HEK293 (cell line): ENCODE data around the gene RABL3.

Experiments used
- CTCF ChIA-PET: fragments of 350-600 bp; formaldehyde crosslinking; extraction: SDS; loops from one replicate; lab custom pipeline; 2021; ENCODE audit warnings: antibody characterized with exemption; lab: Yijun Ruan, JAX
- POLR2A ChIA-PET: fragments of 300-600 bp; formaldehyde crosslinking; extraction: SDS; loops from one replicate; lab custom pipeline; 2020; ENCODE audit warnings: antibody characterized with exemption, inconsistent platforms; lab: Yijun Ruan, JAX
- H3K27ac ChIP-seq: fragments of 200-500 bp; sonication (Bioruptor generic); 2 replicates; pipeline ENCODE4 v1.5.1; 2014; ENCODE audit warnings: low read depth, low read length, control low read depth, inconsistent platforms; ENCODE audit errors: extremely low read depth
- H3K36me3 ChIP-seq, 2 experiments: fragments of 200-500 bp in 1 of 2; sonication (Bioruptor generic) in 1 of 2; 1 replicate in 1 of 2; 2 replicates in 1 of 2; pipeline ENCODE4 v1.5.1; 2014 to 2017; ENCODE audit warnings: inconsistent platforms in 2 of 2, low read length in 2 of 2; ENCODE audit not compliant: control insufficient read depth in 2 of 2, insufficient read depth in 1 of 2
- H3K4me1 ChIP-seq: fragments of 200-500 bp; sonication (Bioruptor generic); 2 replicates; pipeline ENCODE4 v1.5.1; 2014; ENCODE audit warnings: mild to moderate bottlenecking, low read length, inconsistent platforms; ENCODE audit not compliant: control insufficient read depth, insufficient read depth
- H3K4me3 ChIP-seq: 2 replicates; pipeline ENCODE4 v1.5.1; 2011; ENCODE audit warnings: low read depth, mild to moderate bottlenecking, control low read depth, low read length, moderate library complexity
- H3K9me3 ChIP-seq: fragments of 200-500 bp; sonication (Bioruptor generic); 2 replicates; pipeline ENCODE4 v1.5.1; 2014; ENCODE audit warnings: low read depth, low read length, inconsistent platforms; ENCODE audit not compliant: control insufficient read depth, insufficient read depth
- ZBTB49 ChIP-seq: fragments of 450-650 bp; formaldehyde crosslinking; IDR thresholded peaks from 2 replicates; pipeline ENCODE4 v1.5.1; 2016; ENCODE audit warnings: missing biosample characterization, missing genetic modification characterization, low read depth
- ZBTB8A ChIP-seq: fragments of 450-650 bp; formaldehyde crosslinking; IDR thresholded peaks from 2 replicates; pipeline ENCODE4 v1.5.1; 2016; ENCODE audit warnings: missing biosample characterization, missing genetic modification characterization
- ZNF140 ChIP-seq: fragments of 450-650 bp; formaldehyde crosslinking; IDR thresholded peaks from 2 replicates; pipeline ENCODE4 v1.5.1; 2016; ENCODE audit warnings: missing biosample characterization, missing genetic modification characterization
- ZNF214 ChIP-seq: fragments of 450-650 bp; formaldehyde crosslinking; IDR thresholded peaks from 2 replicates; pipeline ENCODE4 v1.5.1; 2017; ENCODE audit warnings: missing biosample characterization, mild to moderate bottlenecking, missing genetic modification characterization, borderline replicate concordance
- ZNF23 ChIP-seq: fragments of 450-650 bp; formaldehyde crosslinking; IDR thresholded peaks from 2 replicates; pipeline ENCODE4 v1.5.1; 2016; ENCODE audit warnings: missing biosample characterization, missing genetic modification characterization, borderline replicate concordance
- ZNF239 ChIP-seq: fragments of 450-650 bp; formaldehyde crosslinking; IDR thresholded peaks from 2 replicates; pipeline ENCODE4 v1.5.1; 2016; ENCODE audit warnings: missing biosample characterization, missing genetic modification characterization
- ZNF266 ChIP-seq: fragments of 450-650 bp; formaldehyde crosslinking; IDR thresholded peaks from 2 replicates; pipeline ENCODE4 v1.5.1; 2016; ENCODE audit warnings: missing biosample characterization, missing genetic modification characterization, low read depth
- ZNF324 ChIP-seq: fragments of 450-650 bp; formaldehyde crosslinking; IDR thresholded peaks from 2 replicates; pipeline ENCODE4 v1.5.1; 2016; ENCODE audit warnings: missing biosample characterization, missing genetic modification characterization
- ZNF366 ChIP-seq: fragments of 450-650 bp; formaldehyde crosslinking; conservative IDR thresholded peaks from 2 replicates; pipeline ENCODE4 v1.5.1; 2016; ENCODE audit warnings: missing biosample characterization, missing genetic modification characterization
- ZNF510 ChIP-seq: fragments of 450-650 bp; formaldehyde crosslinking; IDR thresholded peaks from 2 replicates; pipeline ENCODE4 v1.5.1; 2018; ENCODE audit warnings: mild to moderate bottlenecking, missing genetic modification characterization, missing biosample characterization; ENCODE audit not compliant: insufficient replicate concordance
- ZNF521 ChIP-seq: fragments of 450-650 bp; formaldehyde crosslinking; IDR thresholded peaks from 2 replicates; pipeline ENCODE4 v1.5.1; 2017; ENCODE audit warnings: missing biosample characterization, mild to moderate bottlenecking, missing genetic modification characterization
- ZNF548 ChIP-seq: fragments of 450-650 bp; formaldehyde crosslinking; IDR thresholded peaks from 2 replicates; pipeline ENCODE4 v1.5.1; 2016; ENCODE audit warnings: missing biosample characterization, missing genetic modification characterization
- ZNF645 ChIP-seq: fragments of 450-650 bp; formaldehyde crosslinking; IDR thresholded peaks from 2 replicates; pipeline ENCODE4; 2016; ENCODE audit warnings: missing biosample characterization, missing genetic modification characterization
- ZNF747 ChIP-seq: fragments of 450-650 bp; formaldehyde crosslinking; IDR thresholded peaks from 2 replicates; pipeline ENCODE4 v1.5.1; 2016; ENCODE audit warnings: missing biosample characterization, missing genetic modification characterization
- ZSCAN16 ChIP-seq: fragments of 450-650 bp; formaldehyde crosslinking; IDR thresholded peaks from 2 replicates; pipeline ENCODE4 v1.5.1; 2016; ENCODE audit warnings: missing biosample characterization, missing genetic modification characterization
- TF ChIP-seq, protein P1 (sequence below): fragments of 450-650 bp; formaldehyde crosslinking; IDR thresholded peaks from 2 replicates; pipeline ENCODE4 v1.5.1; 2017; ENCODE audit warnings: missing biosample characterization, missing genetic modification characterization
- TF ChIP-seq, protein P2 (sequence below): fragments of 450-650 bp; formaldehyde crosslinking; IDR thresholded peaks from 2 replicates; pipeline ENCODE4 v1.5.1; 2016; ENCODE audit warnings: missing biosample characterization, missing genetic modification characterization
- TF ChIP-seq, protein P3 (sequence below): fragments of 450-650 bp; formaldehyde crosslinking; IDR thresholded peaks from 2 replicates; pipeline ENCODE4 v1.5.1; 2016; ENCODE audit warnings: missing biosample characterization, missing genetic modification characterization

RABL3 gene

DNA sequence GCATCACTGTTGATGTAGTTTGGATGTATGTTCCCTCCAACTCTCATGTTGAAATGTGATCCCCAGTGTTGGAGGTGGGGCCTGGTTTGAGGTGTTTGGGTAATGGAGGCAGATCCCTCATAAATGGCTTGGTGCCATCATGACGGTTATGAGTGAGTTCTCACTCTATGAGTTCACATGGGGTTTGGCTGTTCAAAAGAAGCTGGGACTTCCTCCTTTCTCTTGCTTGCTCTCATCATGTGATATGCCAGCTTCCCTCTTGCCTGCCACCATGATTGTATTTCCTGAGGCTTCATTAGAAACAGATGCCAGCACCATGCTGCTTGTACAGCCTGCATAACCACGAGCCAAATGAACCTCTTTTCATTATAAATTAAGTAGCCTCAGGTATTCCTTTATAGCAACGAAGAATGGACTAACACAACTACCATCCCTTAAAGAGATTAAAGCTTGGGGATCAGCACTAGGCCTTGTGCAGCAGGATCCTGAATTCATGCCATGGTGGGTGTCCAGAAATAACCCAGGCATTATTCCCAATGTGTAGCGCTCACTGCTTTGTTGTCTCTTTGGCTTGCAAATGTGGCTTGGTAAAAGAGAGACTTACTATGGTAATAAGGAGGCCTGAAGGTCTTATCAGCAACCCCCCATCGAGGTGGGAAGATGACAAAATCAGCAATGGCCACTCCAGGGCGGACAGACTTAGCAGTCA, 104.3 kb downstream of the RABL3 start:
- CTCF ChIA-PET, result interaction anchor here (0.7 kb wide), 1 partner anchor 134 kb away, joined by 3 read pairs; no protein-coding TSS in a partner anchor

More for the DNA sequence above, 104.3 kb downstream of the RABL3 start:
- Histone ChIP-seq H3K36me3 (no peaks in the 10 kb centered on the region), H3K4me3 (no peak overlapping the region), H3K4me1 (no peaks in the 10 kb centered on the region), H3K27ac (no peak overlapping the region), H3K9me3 (no peaks in the 10 kb centered on the region)
- POLR2A ChIA-PET, result no interaction called here
- TF ChIP-seq ZNF548 (tag by site-specific recombination), result no peak
- no peak for TF ChIP-seq ZBTB8A (tag by site-specific recombination)
- no peak for TF ChIP-seq ZNF521 (tag by site-specific recombination)
- TF ChIP-seq ZNF510 (tag by site-specific recombination), result no peak
- TF ChIP-seq ZNF140 (tag by site-specific recombination), result no peak
- no peak for TF ChIP-seq ZSCAN16 (tag by site-specific recombination)
- TF ChIP-seq, protein P1, sequence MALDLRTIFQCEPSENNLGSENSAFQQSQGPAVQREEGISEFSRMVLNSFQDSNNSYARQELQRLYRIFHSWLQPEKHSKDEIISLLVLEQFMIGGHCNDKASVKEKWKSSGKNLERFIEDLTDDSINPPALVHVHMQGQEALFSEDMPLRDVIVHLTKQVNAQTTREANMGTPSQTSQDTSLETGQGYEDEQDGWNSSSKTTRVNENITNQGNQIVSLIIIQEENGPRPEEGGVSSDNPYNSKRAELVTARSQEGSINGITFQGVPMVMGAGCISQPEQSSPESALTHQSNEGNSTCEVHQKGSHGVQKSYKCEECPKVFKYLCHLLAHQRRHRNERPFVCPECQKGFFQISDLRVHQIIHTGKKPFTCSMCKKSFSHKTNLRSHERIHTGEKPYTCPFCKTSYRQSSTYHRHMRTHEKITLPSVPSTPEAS, result no peak
- no peak for TF ChIP-seq ZNF239
- no peak for TF ChIP-seq ZNF645
- no peak for TF ChIP-seq ZNF23
- no peak for TF ChIP-seq ZNF266 (tag by site-specific recombination)
- TF ChIP-seq ZNF324 (tag by site-specific recombination), result no peak
- no peak for TF ChIP-seq ZBTB49
- TF ChIP-seq ZNF366 (tag by site-specific recombination), result no peak
- TF ChIP-seq, protein P2, sequence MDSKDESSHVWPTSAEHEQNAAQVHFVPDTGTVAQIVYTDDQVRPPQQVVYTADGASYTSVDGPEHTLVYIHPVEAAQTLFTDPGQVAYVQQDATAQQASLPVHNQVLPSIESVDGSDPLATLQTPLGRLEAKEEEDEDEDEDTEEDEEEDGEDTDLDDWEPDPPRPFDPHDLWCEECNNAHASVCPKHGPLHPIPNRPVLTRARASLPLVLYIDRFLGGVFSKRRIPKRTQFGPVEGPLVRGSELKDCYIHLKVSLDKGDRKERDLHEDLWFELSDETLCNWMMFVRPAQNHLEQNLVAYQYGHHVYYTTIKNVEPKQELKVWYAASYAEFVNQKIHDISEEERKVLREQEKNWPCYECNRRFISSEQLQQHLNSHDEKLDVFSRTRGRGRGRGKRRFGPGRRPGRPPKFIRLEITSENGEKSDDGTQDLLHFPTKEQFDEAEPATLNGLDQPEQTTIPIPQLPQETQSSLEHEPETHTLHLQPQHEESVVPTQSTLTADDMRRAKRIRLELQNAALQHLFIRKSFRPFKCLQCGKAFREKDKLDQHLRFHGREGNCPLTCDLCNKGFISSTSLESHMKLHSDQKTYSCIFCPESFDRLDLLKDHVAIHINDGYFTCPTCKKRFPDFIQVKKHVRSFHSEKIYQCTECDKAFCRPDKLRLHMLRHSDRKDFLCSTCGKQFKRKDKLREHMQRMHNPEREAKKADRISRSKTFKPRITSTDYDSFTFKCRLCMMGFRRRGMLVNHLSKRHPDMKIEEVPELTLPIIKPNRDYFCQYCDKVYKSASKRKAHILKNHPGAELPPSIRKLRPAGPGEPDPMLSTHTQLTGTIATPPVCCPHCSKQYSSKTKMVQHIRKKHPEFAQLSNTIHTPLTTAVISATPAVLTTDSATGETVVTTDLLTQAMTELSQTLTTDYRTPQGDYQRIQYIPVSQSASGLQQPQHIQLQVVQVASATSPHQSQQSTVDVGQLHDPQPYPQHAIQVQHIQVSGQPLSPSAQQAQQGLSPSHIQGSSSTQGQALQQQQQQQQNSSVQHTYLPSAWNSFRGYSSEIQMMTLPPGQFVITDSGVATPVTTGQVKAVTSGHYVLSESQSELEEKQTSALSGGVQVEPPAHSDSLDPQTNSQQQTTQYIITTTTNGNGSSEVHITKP, result no peak
- no peak for TF ChIP-seq ZNF747
- TF ChIP-seq, protein P3, sequence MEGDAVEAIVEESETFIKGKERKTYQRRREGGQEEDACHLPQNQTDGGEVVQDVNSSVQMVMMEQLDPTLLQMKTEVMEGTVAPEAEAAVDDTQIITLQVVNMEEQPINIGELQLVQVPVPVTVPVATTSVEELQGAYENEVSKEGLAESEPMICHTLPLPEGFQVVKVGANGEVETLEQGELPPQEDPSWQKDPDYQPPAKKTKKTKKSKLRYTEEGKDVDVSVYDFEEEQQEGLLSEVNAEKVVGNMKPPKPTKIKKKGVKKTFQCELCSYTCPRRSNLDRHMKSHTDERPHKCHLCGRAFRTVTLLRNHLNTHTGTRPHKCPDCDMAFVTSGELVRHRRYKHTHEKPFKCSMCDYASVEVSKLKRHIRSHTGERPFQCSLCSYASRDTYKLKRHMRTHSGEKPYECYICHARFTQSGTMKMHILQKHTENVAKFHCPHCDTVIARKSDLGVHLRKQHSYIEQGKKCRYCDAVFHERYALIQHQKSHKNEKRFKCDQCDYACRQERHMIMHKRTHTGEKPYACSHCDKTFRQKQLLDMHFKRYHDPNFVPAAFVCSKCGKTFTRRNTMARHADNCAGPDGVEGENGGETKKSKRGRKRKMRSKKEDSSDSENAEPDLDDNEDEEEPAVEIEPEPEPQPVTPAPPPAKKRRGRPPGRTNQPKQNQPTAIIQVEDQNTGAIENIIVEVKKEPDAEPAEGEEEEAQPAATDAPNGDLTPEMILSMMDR, result no peak
- no peak for TF ChIP-seq ZNF214 (tag by site-specific recombination)
